Prostate gland (tissue), 2 donors: ENCODE data around the gene NRCAM. TPM values are rescaled to one million over a fixed set of nuclear protein-coding genes. Genes with fewer than 3 reads are reported as not detected.

Experiments used
- DNase-seq: peaks from one replicate; pipeline ENCODE4 v3.0.0-alpha.2; 2019; ENCODE audit warnings: low spot score
- H3K27ac ChIP-seq, 2 donors: fragments of 200-600 bp; sonication (generic); 2 replicates each; pipeline ENCODE4 v1.5.1; 2017 to 2019
- H3K27me3 ChIP-seq: fragments of 200-600 bp; sonication (generic); replicated peaks from 2 replicates; pipeline ENCODE4 v1.5.1; 2019; ENCODE audit not compliant: insufficient read depth
- H3K36me3 ChIP-seq, 2 donors: fragments of 200-600 bp; sonication (generic); 1 replicate in 1 of 2; 2 replicates in 1 of 2; pipeline versions ENCODE4 v1.5.1 to v1.8.1; 2017 to 2019
- H3K4me1 ChIP-seq: fragments of 200-600 bp; sonication (generic); replicated peaks from 2 replicates; pipeline ENCODE4 v1.5.1; 2019
- H3K4me3 ChIP-seq, 2 donors: fragments of 200-600 bp; sonication (generic); 2 replicates each; pipeline ENCODE4 v1.5.1; 2017 to 2019
- H3K9me3 ChIP-seq: fragments of 200-600 bp; sonication (generic); 2 replicates; pipeline ENCODE4 v1.5.1; 2017
- CTCF ChIP-seq, 4 experiments: fragments of 200-600 bp in 2 of 4; fragments of 450-650 bp in 2 of 4; sonication (generic) in 2 of 4; IDR thresholded peaks; 1 replicate in 3 of 4; 2 replicates in 1 of 4; pipeline ENCODE4 v1.5.1; 2016 to 2019; ENCODE audit warnings: antibody characterized with exemption in 4 of 4, mild to moderate bottlenecking in 2 of 4, moderate library complexity in 2 of 4
- POLR2A ChIP-seq: fragments of 450-650 bp; IDR thresholded peaks from one replicate; pipeline ENCODE4 v1.6.1; 2016; ENCODE audit warnings: antibody characterized with exemption, mild to moderate bottlenecking
- POLR2AphosphoS5 ChIP-seq: sonication (generic); formaldehyde crosslinking; IDR thresholded peaks from one replicate; pipeline ENCODE4 v1.6.1; 2017; ENCODE audit warnings: antibody characterized with exemption
- WGBS: methylation state at CpG from one replicate; pipeline ENCODE4 v1.1.5; 2018; 5-methylcytosine and 5-hydroxymethylcytosine counted together
- intact Hi-C: fragments of 100-400 bp; cut with DNase I; formaldehyde crosslinking; loops from one replicate; pipeline ENCODE4 v1.14.2; 2022
- total RNA-seq, 2 donors: library from RNA; depleted of rRNA; stranded (reverse); fragments of >200 nt; gene quantifications; one replicate each; pipeline ENCODE4 v1.1.0, GENCODE V29; 2016

NRCAM gene
- total RNA-seq, 2 donors from 2014 or later = 1.1 to 3.1 TPM

- Histone ChIP-seq H3K4me1 (no peaks in the 10 kb centered on the region), H3K36me3 (no peaks in the 10 kb centered on the region), H3K9me3 (no peaks in the 10 kb centered on the region), H3K4me3 (no peak overlapping the region), H3K27ac (no peak overlapping the region), H3K27me3 (no peaks in the 10 kb centered on the region)
- no peak for TF ChIP-seq POLR2AphosphoS5
- no peak for TF ChIP-seq POLR2A
- TF ChIP-seq CTCF (IDR thresholded peaks at IDR 0.05) = no peak
- WGBS = 82% methylated on average over 3 of the region's 3 CpGs
- intact Hi-C loops = no loop called here
- no peak for DNase-seq
Measured at GRCh38 chr7:108461840-108462239, 5.6 kb upstream of the NRCAM start.

GRCh38 chr7:108460964-108461363, 4.7 kb upstream of the NRCAM start:
- Histone ChIP-seq H3K9me3 (no peaks in the 10 kb centered on the region), H3K4me3 (no peak overlapping the region), H3K27ac (no peak overlapping the region), H3K27me3 (no peaks in the 10 kb centered on the region), H3K4me1 (no peaks in the 10 kb centered on the region), H3K36me3 (no peaks in the 10 kb centered on the region)
- 90% methylated on average over 1 of the region's 1 CpG for WGBS
- no peak for TF ChIP-seq POLR2A
- DNase-seq = no peak
- intact Hi-C loops = no loop called here

- Histone ChIP-seq H3K36me3 (no peaks in the 10 kb centered on the region), H3K9me3 (no peaks in the 10 kb centered on the region), H3K4me1 (peaks cover 7% of the 10 kb centered on the region), H3K27me3 (no peaks in the 10 kb centered on the region), H3K4me3 (no peak overlapping the region), H3K27ac (no peak overlapping the region)
- no peak for TF ChIP-seq POLR2AphosphoS5
- peak in 2 of 4 experiments; percentile 19 to 33 for TF ChIP-seq CTCF (IDR thresholded peaks at IDR 0.05)
- DNase-seq = no peak
- 40% methylated on average over 3 of the region's 3 CpGs for WGBS
- intact Hi-C loops = no loop called here
Measured at GRCh38 chr7:108459922-108460551, 3.8 kb upstream of the NRCAM start.

GRCh38 chr7:108457871-108458270, 1.6 kb upstream of the NRCAM start:
- peaks cover 7% of the 10 kb centered on the region for H3K4me1 ChIP-seq
- intact Hi-C loops = no loop called here
- H3K27me3 ChIP-seq = no peaks in the 10 kb centered on the region
- no peak for DNase-seq
- H3K4me3 ChIP-seq = no peak overlapping the region
- no peak for TF ChIP-seq POLR2AphosphoS5
- TF ChIP-seq CTCF (IDR thresholded peaks at IDR 0.05) = no peak
- TF ChIP-seq POLR2A = no peak
- no peaks in the 10 kb centered on the region for H3K9me3 ChIP-seq
- H3K27ac ChIP-seq = no peak overlapping the region
- no peaks in the 10 kb centered on the region for H3K36me3 ChIP-seq

GRCh38 chr7:108456845-108457540, 757 bp upstream of the NRCAM start:
- 28% methylated on average over 19 of the region's 19 CpGs for WGBS
- H3K36me3 ChIP-seq = no peaks in the 10 kb centered on the region
- TF ChIP-seq POLR2AphosphoS5 = no peak
- TF ChIP-seq POLR2A = no peak
- no peak for TF ChIP-seq CTCF (IDR thresholded peaks at IDR 0.05)
- no peaks in the 10 kb centered on the region for H3K27me3 ChIP-seq
- H3K4me1 ChIP-seq = peaks cover 7% of the 10 kb centered on the region
- H3K27ac ChIP-seq = no peak overlapping the region
- H3K9me3 ChIP-seq = no peaks in the 10 kb centered on the region
- intact Hi-C loops = no loop called here
- DNase-seq = no peak
- peak overlapping the region in 1 of 2 donors; percentile 46 for H3K4me3 ChIP-seq
